HepG2 (cell line): ENCODE data around the gene LYZL6. TPM values are rescaled to one million over a fixed set of nuclear protein-coding genes. Genes with fewer than 3 reads are reported as not detected.

Experiments used
- HMG20B ChIP-seq: conservative IDR thresholded peaks from 2 replicates; pipeline ENCODE4 v1.6.1; 2016; ENCODE audit warnings: missing genetic modification reagents, missing compliant biosample characterization
- HNRNPK ChIP-seq: fragments of 200-400 bp; formaldehyde crosslinking; IDR thresholded peaks from 2 replicates; pipeline ENCODE4 v1.6.1; 2018; ENCODE audit warnings: low read length, low read depth, moderate library complexity, mild to moderate bottlenecking; ENCODE audit not compliant: poor library complexity, severe bottlenecking
- HNRNPL ChIP-seq: fragments of 200-400 bp; formaldehyde crosslinking; IDR thresholded peaks from 2 replicates; pipeline ENCODE4 v1.6.1; 2017; ENCODE audit warnings: mild to moderate bottlenecking, low read depth, low read length
- KDM5A ChIP-seq: fragments of 200-600 bp; sonication (generic); IDR thresholded peaks from 2 replicates; pipeline ENCODE4 v1.7.0; 2018; ENCODE audit warnings: antibody characterized with exemption, mild to moderate bottlenecking, low read length, borderline replicate concordance
- NFE2L1 ChIP-seq: sonication (generic); formaldehyde crosslinking; IDR thresholded peaks from 2 replicates; pipeline ENCODE4 v1.4.0; 2020; ENCODE audit warnings: missing genetic modification reagents, mild to moderate bottlenecking, borderline replicate concordance
- PPARG ChIP-seq: conservative IDR thresholded peaks from 2 replicates; pipeline ENCODE4 v1.6.1; 2016; ENCODE audit warnings: missing biosample characterization, missing genetic modification reagents
- SMARCE1 ChIP-seq: fragments of 450-650 bp; IDR thresholded peaks from 2 replicates; pipeline ENCODE4 v1.6.1; 2017; ENCODE audit warnings: borderline replicate concordance
- SOX5 ChIP-seq: IDR thresholded peaks from 2 replicates; pipeline ENCODE4 v1.6.1; 2016; ENCODE audit warnings: borderline replicate concordance
- ZMYM2 ChIP-seq: sonication (generic); formaldehyde crosslinking; IDR thresholded peaks from 2 replicates; pipeline ENCODE4 v1.8.0; 2022; ENCODE audit warnings: mild to moderate bottlenecking, missing genetic modification reagents
- ZMYM4 ChIP-seq: sonication (generic); formaldehyde crosslinking; IDR thresholded peaks from 2 replicates; pipeline ENCODE4 v1.8.1; 2023; ENCODE audit warnings: mild to moderate bottlenecking, missing genetic modification reagents
- ZNF136 ChIP-seq: sonication (generic); formaldehyde crosslinking; IDR thresholded peaks from 2 replicates; pipeline ENCODE4 v1.8.1; 2022; ENCODE audit warnings: low read depth, mild to moderate bottlenecking, moderate library complexity, missing genetic modification reagents
- ZNF143 ChIP-seq: sonication (generic); formaldehyde crosslinking; IDR thresholded peaks from 2 replicates; pipeline ENCODE4 v1.4.0; 2020; ENCODE audit warnings: missing genetic modification reagents
- ZNF224 ChIP-seq: sonication (generic); formaldehyde crosslinking; IDR thresholded peaks from 2 replicates; pipeline ENCODE4 v1.5.0; 2020; ENCODE audit warnings: mild to moderate bottlenecking, missing genetic modification reagents
- ZNF263 ChIP-seq: sonication (generic); formaldehyde crosslinking; IDR thresholded peaks from 2 replicates; pipeline ENCODE4 v1.4.0; 2020; ENCODE audit warnings: missing genetic modification reagents
- ZNF572 ChIP-seq: sonication (generic); formaldehyde crosslinking; IDR thresholded peaks from 2 replicates; pipeline ENCODE4 v1.5.1; 2020; ENCODE audit warnings: mild to moderate bottlenecking, missing genetic modification reagents
- ZNF644 ChIP-seq: IDR thresholded peaks from 2 replicates; pipeline ENCODE4 v1.6.1; 2016; ENCODE audit warnings: low read depth
- polyA plus RNA-seq, 8 experiments: library from polyadenylated mRNA; depleted of rRNA in 3 of 8; stranded (reverse) in 7 of 8; unstranded in 1 of 8; fragments of >200 nt; fragmentation: Illumina TruSeq in 4 of 8; extraction: Trizol in 4 of 8; gene quantifications; 2 replicates each; pipeline versions ENCODE4 v1.2.1 to v1.2.3, GENCODE V29; 2011 to 2016; ENCODE audit warnings: low read depth in 4 of 8, missing spikeins in 1 of 8, mixed read lengths in 1 of 8; ENCODE audit not compliant: insufficient read depth in 1 of 8
- total RNA-seq, 5 experiments: library from RNA; depleted of rRNA; stranded (reverse); fragments of >200 nt; fragmentation: Illumina TruSeq; extraction: Trizol; gene quantifications; 2 replicates each; pipeline ENCODE4 v1.2.3, GENCODE V29; 2016; ENCODE audit warnings: low read depth in 1 of 5
- TF ChIP-seq, protein P1 (sequence below): sonication (generic); formaldehyde crosslinking; IDR thresholded peaks from 2 replicates; pipeline ENCODE4 v1.5.1; 2020; ENCODE audit warnings: missing genetic modification reagents, mild to moderate bottlenecking, borderline replicate concordance
- TF ChIP-seq, protein P2 (sequence below), 2 experiments: IDR thresholded peaks; 2 replicates each; pipeline ENCODE4 v1.6.1; 2011 to 2012; ENCODE audit warnings: low read length in 2 of 2, borderline replicate concordance in 1 of 2, low read depth in 1 of 2, mild to moderate bottlenecking in 1 of 2, moderate library complexity in 1 of 2
- TF ChIP-seq, protein P3 (sequence below): sonication (generic); formaldehyde crosslinking; IDR thresholded peaks from 2 replicates; pipeline ENCODE4 v1.4.0; 2020; ENCODE audit warnings: missing genetic modification reagents

LYZL6 gene
- total and polyA plus RNA-seq, 2 of the 13 experiments (the other 11 are each of a cell fraction or from before 2014, with no cell fraction given) = not detected

DNA sequence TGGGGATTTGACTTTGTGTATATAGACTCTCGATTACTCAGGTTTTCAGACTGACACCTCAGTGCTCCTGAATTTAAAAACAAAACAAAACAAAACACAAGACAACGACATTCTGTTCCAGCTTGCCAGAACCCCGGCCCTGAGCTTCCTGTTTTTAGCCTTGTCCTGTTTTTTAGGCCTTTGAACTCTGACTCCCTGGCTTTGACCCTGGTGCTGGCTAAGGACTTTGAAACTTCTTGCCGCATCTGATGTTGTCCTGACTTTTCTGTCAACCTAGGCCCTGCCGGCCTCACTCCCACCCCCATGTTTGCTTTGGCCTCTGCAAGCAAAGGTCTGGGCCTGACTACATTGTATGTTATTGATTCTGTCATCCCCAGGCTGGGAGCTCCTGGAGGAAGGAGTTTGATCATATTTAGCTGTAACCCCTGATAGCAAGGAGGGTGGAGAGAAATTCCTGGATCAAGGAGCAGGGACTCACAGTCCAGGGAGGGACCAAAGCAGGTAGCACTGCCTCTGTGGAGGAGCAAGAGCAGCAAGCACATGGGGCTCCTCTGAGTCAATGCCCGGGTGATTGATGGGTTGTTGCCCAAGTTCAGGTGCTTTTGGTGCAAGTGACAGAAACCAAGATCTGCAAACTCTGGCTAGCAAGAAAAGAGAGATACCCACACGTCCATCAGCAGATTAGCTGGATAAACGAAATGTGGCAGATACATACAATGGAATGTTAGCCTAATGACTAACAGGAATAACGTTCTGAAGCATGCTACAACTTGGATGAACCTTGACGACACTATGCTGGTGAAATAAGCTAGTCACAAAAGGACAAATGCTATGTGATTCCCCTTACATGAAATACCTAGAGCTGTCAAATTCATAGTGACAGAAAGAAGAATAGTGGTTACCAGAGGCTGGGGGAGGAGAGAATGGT is 30.1 kb upstream of the LYZL6 start (continued):
- TF ChIP-seq, protein P1, sequence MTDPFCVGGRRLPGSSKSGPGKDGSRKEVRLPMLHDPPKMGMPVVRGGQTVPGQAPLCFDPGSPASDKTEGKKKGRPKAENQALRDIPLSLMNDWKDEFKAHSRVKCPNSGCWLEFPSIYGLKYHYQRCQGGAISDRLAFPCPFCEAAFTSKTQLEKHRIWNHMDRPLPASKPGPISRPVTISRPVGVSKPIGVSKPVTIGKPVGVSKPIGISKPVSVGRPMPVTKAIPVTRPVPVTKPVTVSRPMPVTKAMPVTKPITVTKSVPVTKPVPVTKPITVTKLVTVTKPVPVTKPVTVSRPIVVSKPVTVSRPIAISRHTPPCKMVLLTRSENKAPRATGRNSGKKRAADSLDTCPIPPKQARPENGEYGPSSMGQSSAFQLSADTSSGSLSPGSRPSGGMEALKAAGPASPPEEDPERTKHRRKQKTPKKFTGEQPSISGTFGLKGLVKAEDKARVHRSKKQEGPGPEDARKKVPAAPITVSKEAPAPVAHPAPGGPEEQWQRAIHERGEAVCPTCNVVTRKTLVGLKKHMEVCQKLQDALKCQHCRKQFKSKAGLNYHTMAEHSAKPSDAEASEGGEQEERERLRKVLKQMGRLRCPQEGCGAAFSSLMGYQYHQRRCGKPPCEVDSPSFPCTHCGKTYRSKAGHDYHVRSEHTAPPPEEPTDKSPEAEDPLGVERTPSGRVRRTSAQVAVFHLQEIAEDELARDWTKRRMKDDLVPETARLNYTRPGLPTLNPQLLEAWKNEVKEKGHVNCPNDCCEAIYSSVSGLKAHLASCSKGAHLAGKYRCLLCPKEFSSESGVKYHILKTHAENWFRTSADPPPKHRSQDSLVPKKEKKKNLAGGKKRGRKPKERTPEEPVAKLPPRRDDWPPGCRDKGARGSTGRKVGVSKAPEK (CRISPR knock-in tag) = peak; percentile 63; the same call in 1 of the 2 replicates
- TF ChIP-seq ZNF224 (CRISPR knock-in tag) (no peak), ZNF143 (CRISPR knock-in tag) (0 out of 2 replicates have a peak, but pooled peaks have one; percentile 14), HNRNPL (no peak), ZNF572 (0 out of 2 replicates have a peak, but pooled peaks have one; percentile 43), SMARCE1 (no peak), NFE2L1 (CRISPR knock-in tag) (no peak), SOX5 (CRISPR knock-in tag) (peak; percentile 91), ZMYM4 (CRISPR knock-in tag) (peak; percentile 85), KDM5A (peak; percentile 37; the same call in 1 of the 2 replicates), ZNF263 (peak; percentile 87), ZNF644 (CRISPR knock-in tag) (peak; percentile 59), ZNF136 (CRISPR knock-in tag) (no peak), HNRNPK (no peak), PPARG (CRISPR knock-in tag) (peak; percentile 89), ZMYM2 (peak; percentile 86), HMG20B (CRISPR knock-in tag) (peak; percentile 83)
- TF ChIP-seq, protein P2, sequence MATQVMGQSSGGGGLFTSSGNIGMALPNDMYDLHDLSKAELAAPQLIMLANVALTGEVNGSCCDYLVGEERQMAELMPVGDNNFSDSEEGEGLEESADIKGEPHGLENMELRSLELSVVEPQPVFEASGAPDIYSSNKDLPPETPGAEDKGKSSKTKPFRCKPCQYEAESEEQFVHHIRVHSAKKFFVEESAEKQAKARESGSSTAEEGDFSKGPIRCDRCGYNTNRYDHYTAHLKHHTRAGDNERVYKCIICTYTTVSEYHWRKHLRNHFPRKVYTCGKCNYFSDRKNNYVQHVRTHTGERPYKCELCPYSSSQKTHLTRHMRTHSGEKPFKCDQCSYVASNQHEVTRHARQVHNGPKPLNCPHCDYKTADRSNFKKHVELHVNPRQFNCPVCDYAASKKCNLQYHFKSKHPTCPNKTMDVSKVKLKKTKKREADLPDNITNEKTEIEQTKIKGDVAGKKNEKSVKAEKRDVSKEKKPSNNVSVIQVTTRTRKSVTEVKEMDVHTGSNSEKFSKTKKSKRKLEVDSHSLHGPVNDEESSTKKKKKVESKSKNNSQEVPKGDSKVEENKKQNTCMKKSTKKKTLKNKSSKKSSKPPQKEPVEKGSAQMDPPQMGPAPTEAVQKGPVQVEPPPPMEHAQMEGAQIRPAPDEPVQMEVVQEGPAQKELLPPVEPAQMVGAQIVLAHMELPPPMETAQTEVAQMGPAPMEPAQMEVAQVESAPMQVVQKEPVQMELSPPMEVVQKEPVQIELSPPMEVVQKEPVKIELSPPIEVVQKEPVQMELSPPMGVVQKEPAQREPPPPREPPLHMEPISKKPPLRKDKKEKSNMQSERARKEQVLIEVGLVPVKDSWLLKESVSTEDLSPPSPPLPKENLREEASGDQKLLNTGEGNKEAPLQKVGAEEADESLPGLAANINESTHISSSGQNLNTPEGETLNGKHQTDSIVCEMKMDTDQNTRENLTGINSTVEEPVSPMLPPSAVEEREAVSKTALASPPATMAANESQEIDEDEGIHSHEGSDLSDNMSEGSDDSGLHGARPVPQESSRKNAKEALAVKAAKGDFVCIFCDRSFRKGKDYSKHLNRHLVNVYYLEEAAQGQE (IDR thresholded peaks at IDR 0.05; ENCODE audit: borderline replicate concordance in 1 of 2, low read depth in 1 of 2, low read length in 2 of 2) = peak in 1 of 2 experiments; percentile 84; a peak in 2 of 4 replicates
- TF ChIP-seq, protein P3, sequence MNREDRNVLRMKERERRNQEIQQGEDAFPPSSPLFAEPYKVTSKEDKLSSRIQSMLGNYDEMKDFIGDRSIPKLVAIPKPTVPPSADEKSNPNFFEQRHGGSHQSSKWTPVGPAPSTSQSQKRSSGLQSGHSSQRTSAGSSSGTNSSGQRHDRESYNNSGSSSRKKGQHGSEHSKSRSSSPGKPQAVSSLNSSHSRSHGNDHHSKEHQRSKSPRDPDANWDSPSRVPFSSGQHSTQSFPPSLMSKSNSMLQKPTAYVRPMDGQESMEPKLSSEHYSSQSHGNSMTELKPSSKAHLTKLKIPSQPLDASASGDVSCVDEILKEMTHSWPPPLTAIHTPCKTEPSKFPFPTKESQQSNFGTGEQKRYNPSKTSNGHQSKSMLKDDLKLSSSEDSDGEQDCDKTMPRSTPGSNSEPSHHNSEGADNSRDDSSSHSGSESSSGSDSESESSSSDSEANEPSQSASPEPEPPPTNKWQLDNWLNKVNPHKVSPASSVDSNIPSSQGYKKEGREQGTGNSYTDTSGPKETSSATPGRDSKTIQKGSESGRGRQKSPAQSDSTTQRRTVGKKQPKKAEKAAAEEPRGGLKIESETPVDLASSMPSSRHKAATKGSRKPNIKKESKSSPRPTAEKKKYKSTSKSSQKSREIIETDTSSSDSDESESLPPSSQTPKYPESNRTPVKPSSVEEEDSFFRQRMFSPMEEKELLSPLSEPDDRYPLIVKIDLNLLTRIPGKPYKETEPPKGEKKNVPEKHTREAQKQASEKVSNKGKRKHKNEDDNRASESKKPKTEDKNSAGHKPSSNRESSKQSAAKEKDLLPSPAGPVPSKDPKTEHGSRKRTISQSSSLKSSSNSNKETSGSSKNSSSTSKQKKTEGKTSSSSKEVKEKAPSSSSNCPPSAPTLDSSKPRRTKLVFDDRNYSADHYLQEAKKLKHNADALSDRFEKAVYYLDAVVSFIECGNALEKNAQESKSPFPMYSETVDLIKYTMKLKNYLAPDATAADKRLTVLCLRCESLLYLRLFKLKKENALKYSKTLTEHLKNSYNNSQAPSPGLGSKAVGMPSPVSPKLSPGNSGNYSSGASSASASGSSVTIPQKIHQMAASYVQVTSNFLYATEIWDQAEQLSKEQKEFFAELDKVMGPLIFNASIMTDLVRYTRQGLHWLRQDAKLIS (CRISPR knock-in tag) = peak; percentile 22; the same call in 1 of the 2 replicates
